ENCODE results near the gene HES1. TPM values are rescaled to one million over a fixed set of nuclear protein-coding genes. Genes with fewer than 3 reads are reported as not detected.

The HES1 gene
- total and polyA plus RNA-seq, 4 donors, result 5.3 to 12.5 (median 9.0) TPM

DNA sequence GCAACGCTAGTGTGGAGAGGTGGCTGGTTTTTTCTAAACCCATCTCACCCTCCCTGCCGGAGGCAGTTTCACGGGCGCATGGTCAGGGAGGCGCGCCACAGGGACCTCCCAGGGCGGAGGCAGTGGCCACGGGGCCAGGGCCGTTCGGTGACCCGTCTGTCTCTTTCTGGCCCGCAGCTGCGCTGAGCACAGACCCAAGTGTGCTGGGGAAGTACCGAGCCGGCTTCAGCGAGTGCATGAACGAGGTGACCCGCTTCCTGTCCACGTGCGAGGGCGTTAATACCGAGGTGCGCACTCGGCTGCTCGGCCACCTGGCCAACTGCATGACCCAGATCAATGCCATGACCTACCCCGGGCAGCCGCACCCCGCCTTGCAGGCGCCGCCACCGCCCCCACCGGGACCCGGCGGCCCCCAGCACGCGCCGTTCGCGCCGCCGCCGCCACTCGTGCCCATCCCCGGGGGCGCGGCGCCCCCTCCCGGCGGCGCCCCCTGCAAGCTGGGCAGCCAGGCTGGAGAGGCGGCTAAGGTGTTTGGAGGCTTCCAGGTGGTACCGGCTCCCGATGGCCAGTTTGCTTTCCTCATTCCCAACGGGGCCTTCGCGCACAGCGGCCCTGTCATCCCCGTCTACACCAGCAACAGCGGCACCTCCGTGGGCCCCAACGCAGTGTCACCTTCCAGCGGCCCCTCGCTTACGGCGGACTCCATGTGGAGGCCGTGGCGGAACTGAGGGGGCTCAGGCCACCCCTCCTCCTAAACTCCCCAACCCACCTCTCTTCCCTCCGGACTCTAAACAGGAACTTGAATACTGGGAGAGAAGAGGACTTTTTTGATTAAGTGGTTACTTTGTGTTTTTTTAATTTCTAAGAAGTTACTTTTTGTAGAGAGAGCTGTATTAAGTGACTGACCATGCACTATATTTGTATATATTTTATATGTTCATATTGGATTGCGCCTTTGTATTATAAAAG is 1.8 kb downstream of the HES1 start:
- Histone ChIP-seq H3K27ac (ENCODE audit: low read depth in 1 of 2, low read length in 2 of 2) (peak overlapping the region; percentile 81 to 97), H3K27me3 (ENCODE audit: control insufficient read depth in 4 of 4, insufficient read depth in 4 of 4, low read length in 3 of 4) (no peaks in the 10 kb centered on the region), H3K4me1 (ENCODE audit: control insufficient read depth in 4 of 4, insufficient read depth in 4 of 4, low read length in 3 of 4) (peaks cover 13 to 57% (median 31%) of the 10 kb centered on the region in 4 donors), H3K4me3 (ENCODE audit: low read depth in 1 of 3, low read length in 3 of 3) (peak overlapping the region; percentile 76 to 89 (median 87)), H3K9me3 (ENCODE audit: control insufficient read depth in 4 of 4, low read length in 3 of 4) (no peaks in the 10 kb centered on the region), H3K36me3 (ENCODE audit: control insufficient read depth in 4 of 4, insufficient read depth in 3 of 4, low read depth in 1 of 4, low read length in 3 of 4) (peaks cover 0 to 7% (median 0%) of the 10 kb centered on the region in 4 donors), H3K9ac (ENCODE audit: low read depth in 1 of 2, low read length in 2 of 2) (peak overlapping the region; percentile 96 to 100)
- TF ChIP-seq RXRA (IDR thresholded peaks at IDR 0.05), result peak; percentile 93 to 96
- TF ChIP-seq, protein P1, sequence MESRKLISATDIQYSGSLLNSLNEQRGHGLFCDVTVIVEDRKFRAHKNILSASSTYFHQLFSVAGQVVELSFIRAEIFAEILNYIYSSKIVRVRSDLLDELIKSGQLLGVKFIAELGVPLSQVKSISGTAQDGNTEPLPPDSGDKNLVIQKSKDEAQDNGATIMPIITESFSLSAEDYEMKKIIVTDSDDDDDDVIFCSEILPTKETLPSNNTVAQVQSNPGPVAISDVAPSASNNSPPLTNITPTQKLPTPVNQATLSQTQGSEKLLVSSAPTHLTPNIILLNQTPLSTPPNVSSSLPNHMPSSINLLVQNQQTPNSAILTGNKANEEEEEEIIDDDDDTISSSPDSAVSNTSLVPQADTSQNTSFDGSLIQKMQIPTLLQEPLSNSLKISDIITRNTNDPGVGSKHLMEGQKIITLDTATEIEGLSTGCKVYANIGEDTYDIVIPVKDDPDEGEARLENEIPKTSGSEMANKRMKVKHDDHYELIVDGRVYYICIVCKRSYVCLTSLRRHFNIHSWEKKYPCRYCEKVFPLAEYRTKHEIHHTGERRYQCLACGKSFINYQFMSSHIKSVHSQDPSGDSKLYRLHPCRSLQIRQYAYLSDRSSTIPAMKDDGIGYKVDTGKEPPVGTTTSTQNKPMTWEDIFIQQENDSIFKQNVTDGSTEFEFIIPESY (IDR thresholded peaks at IDR 0.05), result peak; percentile 58
- no peak for TF ChIP-seq FOXA2 (IDR thresholded peaks at IDR 0.05)
- TF ChIP-seq SP1 (IDR thresholded peaks at IDR 0.05), result peak; percentile 86
- TF ChIP-seq, protein P2, sequence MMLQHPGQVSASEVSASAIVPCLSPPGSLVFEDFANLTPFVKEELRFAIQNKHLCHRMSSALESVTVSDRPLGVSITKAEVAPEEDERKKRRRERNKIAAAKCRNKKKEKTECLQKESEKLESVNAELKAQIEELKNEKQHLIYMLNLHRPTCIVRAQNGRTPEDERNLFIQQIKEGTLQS (IDR thresholded peaks at IDR 0.05), result peak; percentile 50
- TF ChIP-seq EGR1 (IDR thresholded peaks at IDR 0.05; ENCODE audit: low read depth in 2 of 2), result peak; percentile 4 to 76
- no peak for TF ChIP-seq GABPA (IDR thresholded peaks at IDR 0.05 in 1 of 2, conservative IDR thresholded peaks at IDR 0.05 in 1 of 2)
- TF ChIP-seq, protein P3, sequence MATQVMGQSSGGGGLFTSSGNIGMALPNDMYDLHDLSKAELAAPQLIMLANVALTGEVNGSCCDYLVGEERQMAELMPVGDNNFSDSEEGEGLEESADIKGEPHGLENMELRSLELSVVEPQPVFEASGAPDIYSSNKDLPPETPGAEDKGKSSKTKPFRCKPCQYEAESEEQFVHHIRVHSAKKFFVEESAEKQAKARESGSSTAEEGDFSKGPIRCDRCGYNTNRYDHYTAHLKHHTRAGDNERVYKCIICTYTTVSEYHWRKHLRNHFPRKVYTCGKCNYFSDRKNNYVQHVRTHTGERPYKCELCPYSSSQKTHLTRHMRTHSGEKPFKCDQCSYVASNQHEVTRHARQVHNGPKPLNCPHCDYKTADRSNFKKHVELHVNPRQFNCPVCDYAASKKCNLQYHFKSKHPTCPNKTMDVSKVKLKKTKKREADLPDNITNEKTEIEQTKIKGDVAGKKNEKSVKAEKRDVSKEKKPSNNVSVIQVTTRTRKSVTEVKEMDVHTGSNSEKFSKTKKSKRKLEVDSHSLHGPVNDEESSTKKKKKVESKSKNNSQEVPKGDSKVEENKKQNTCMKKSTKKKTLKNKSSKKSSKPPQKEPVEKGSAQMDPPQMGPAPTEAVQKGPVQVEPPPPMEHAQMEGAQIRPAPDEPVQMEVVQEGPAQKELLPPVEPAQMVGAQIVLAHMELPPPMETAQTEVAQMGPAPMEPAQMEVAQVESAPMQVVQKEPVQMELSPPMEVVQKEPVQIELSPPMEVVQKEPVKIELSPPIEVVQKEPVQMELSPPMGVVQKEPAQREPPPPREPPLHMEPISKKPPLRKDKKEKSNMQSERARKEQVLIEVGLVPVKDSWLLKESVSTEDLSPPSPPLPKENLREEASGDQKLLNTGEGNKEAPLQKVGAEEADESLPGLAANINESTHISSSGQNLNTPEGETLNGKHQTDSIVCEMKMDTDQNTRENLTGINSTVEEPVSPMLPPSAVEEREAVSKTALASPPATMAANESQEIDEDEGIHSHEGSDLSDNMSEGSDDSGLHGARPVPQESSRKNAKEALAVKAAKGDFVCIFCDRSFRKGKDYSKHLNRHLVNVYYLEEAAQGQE (IDR thresholded peaks at IDR 0.05), result peak; percentile 74
- TF ChIP-seq, protein P4, sequence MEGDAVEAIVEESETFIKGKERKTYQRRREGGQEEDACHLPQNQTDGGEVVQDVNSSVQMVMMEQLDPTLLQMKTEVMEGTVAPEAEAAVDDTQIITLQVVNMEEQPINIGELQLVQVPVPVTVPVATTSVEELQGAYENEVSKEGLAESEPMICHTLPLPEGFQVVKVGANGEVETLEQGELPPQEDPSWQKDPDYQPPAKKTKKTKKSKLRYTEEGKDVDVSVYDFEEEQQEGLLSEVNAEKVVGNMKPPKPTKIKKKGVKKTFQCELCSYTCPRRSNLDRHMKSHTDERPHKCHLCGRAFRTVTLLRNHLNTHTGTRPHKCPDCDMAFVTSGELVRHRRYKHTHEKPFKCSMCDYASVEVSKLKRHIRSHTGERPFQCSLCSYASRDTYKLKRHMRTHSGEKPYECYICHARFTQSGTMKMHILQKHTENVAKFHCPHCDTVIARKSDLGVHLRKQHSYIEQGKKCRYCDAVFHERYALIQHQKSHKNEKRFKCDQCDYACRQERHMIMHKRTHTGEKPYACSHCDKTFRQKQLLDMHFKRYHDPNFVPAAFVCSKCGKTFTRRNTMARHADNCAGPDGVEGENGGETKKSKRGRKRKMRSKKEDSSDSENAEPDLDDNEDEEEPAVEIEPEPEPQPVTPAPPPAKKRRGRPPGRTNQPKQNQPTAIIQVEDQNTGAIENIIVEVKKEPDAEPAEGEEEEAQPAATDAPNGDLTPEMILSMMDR (IDR thresholded peaks at IDR 0.05; ENCODE audit: low read depth, low read length, missing input control), result peak; percentile 31
- TF ChIP-seq HNF4A (conservative IDR thresholded peaks at IDR 0.05), result peak; percentile 15 to 49
- peak; percentile 74 for TF ChIP-seq NR2F2 (IDR thresholded peaks at IDR 0.05)
- peak; percentile 72 for TF ChIP-seq TAF1 (conservative IDR thresholded peaks at IDR 0.05)
- TF ChIP-seq RAD21 (IDR thresholded peaks at IDR 0.05), result peak; percentile 20 to 49
- TF ChIP-seq FOXA1 (IDR thresholded peaks at IDR 0.05), result no peak
- TF ChIP-seq, protein P5, sequence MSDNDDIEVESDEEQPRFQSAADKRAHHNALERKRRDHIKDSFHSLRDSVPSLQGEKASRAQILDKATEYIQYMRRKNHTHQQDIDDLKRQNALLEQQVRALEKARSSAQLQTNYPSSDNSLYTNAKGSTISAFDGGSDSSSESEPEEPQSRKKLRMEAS (IDR thresholded peaks at IDR 0.05), result peak; percentile 79
- TF ChIP-seq HNF4G (IDR thresholded peaks at IDR 0.05), result no peak
- TF ChIP-seq YY1 (IDR thresholded peaks at IDR 0.05), result peak; percentile 28
- TF ChIP-seq JUND (IDR thresholded peaks at IDR 0.05), result peak in 1 of 2 donors; percentile 16
- no peak for DNase-seq (ENCODE audit: low spot score)
- 3% methylated on average over 69 of the region's 69 CpGs for WGBS
